Urinary bladder (tissue), 4 donors: ENCODE measurements around the gene CASP12. TPM values are rescaled to one million over a fixed set of nuclear protein-coding genes. Genes with fewer than 3 reads are reported as not detected.

Experiments
- DNase-seq: peaks from one replicate; pipeline ENCODE4 v3.0.0-alpha.2; 2015; ENCODE audit errors: extremely low spot score
- H3K27ac ChIP-seq: one replicate; pipeline ENCODE4 v1.5.1; 2013; ENCODE audit warnings: low read depth, mild to moderate bottlenecking, moderate library complexity
- H3K36me3 ChIP-seq: one replicate; pipeline ENCODE4 v1.6.1; 2013; ENCODE audit warnings: mild to moderate bottlenecking, moderate library complexity; ENCODE audit not compliant: insufficient read depth
- H3K4me1 ChIP-seq: one replicate; pipeline ENCODE4 v1.6.1; 2013; ENCODE audit warnings: mild to moderate bottlenecking, moderate library complexity; ENCODE audit not compliant: insufficient read depth
- H3K4me3 ChIP-seq: one replicate; pipeline ENCODE4 v1.5.1; 2013; ENCODE audit warnings: low read depth, low read length
- WGBS: extraction: QIAGEN DNeasy Blood & Tissue Kit; methylation state at CpG from one replicate; pipeline ENCODE4 v1.1.7; 2013; 5-methylcytosine and 5-hydroxymethylcytosine counted together
- polyA plus RNA-seq: library from polyadenylated mRNA; stranded (reverse); fragments of 200-250 nt; gene quantifications from one replicate; pipeline ENCODE4 v1.2.3, GENCODE V29; 2013
- total RNA-seq: library from RNA; depleted of rRNA; stranded (reverse); fragments of >200 nt; gene quantifications from one replicate; pipeline ENCODE4 v1.2.3, GENCODE V29; 2014
- donor health status: healthy with polysubstance abuse.
- donor health status: healthy.

The CASP12 gene
- total and polyA plus RNA-seq, 2 donors = 0.95 to 1.1 TPM

GRCh38 chr11:104908186-104908531, 9.9 kb upstream of the CASP12 start:
- no peak for DNase-seq
- WGBS = 92% methylated on average over 3 of the region's 3 CpGs

GRCh38 chr11:104907521-104908185, 9.4 kb upstream of the CASP12 start:
- no peak for DNase-seq
- H3K27ac ChIP-seq = no peak overlapping the region
- WGBS = 71% methylated on average over 7 of the region's 7 CpGs
- no peak overlapping the region for H3K4me3 ChIP-seq
- no peaks in the 10 kb centered on the region for H3K4me1 ChIP-seq
- no peaks in the 10 kb centered on the region for H3K36me3 ChIP-seq

More at GRCh38 chr11:104908186-104908531, 9.9 kb upstream of the CASP12 start:
- H3K4me3 ChIP-seq = no peak overlapping the region
- H3K36me3 ChIP-seq = no peaks in the 10 kb centered on the region
- no peak overlapping the region for H3K27ac ChIP-seq
- no peaks in the 10 kb centered on the region for H3K4me1 ChIP-seq

DNA sequence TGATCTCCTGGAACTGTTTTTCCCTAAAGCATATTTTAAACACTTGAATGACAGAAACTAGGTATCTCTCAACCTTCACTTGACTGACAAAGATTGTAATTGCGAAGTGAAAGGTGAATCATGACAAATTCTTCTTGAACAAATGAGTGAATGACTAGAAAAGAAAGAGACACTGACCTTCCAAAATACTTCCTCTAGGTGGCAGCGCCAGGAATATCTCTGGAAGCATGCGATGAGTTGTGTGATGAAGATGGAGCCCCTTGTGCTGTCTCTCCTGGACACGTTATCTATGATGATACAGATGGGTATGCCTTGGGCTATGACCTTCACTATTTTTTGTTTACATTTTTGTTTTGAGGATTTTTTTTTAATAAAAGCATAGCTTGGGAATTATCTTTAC, 7.0 kb upstream of the CASP12 start:
- Histone ChIP-seq H3K4me3 (no peak overlapping the region), H3K27ac (no peak overlapping the region), H3K4me1 (no peaks in the 10 kb centered on the region), H3K36me3 (no peaks in the 10 kb centered on the region)
- 89% methylated on average over 4 of the region's 4 CpGs for whole genome bisulfite sequencing
- DNase-seq = no peak

DNA sequence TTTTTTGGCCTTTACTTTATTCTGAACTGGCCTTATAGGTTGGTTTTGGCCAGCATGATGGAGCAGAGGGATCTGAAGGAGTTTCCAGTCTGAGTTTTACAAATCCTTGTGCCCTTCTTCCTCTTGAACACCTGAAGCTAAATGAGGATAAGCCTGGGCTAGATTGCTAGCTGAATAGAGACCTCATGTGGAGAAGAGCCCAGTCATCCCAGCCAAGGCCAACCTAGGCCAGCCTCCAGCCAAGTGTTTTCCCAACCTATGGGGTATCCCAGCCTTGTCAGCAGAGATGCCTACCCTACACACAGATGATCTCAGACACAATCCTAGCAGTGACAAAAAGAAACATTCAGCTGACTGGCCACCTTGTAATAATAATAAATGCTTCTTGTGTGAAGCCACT, 966 bp upstream of the CASP12 start:
- H3K4me1 ChIP-seq = no peaks in the 10 kb centered on the region
- H3K36me3 ChIP-seq = no peaks in the 10 kb centered on the region

DNA sequence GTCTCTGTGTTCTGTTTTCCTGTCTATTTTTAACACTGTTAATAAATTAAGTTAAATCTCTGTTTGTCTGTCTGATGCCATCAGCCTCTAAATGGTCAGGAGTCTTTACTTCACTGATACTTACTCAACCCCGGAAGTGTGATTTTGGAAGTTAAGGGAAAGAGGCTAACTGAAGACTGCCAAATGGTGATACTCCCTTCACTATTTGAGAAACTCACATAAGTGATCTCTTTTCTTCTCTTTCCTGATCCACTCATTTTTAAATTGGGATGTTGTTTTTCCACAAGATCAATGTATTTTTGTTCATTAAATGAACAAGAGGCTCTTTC, 389 bp upstream of the CASP12 start:
- H3K4me3 ChIP-seq = peak overlapping the region; percentile 47
- WGBS = 24% methylated on average over 1 of the region's 1 CpG
- H3K36me3 ChIP-seq = no peaks in the 10 kb centered on the region
- no peak for DNase-seq
- peak overlapping the region; percentile 56 for H3K27ac ChIP-seq
- H3K4me1 ChIP-seq = no peaks in the 10 kb centered on the region

More for the DNA sequence above, 966 bp upstream of the CASP12 start:
- Histone ChIP-seq H3K4me3 (no peak overlapping the region), H3K27ac (peak overlapping the region; percentile 27)
- no peak for DNase-seq

- peak; percentile 7 for DNase-seq
- no peaks in the 10 kb centered on the region for H3K36me3 ChIP-seq
- no peaks in the 10 kb centered on the region for H3K4me1 ChIP-seq
- H3K4me3 ChIP-seq = no peak overlapping the region
- WGBS = 8% methylated on average over 2 of the region's 2 CpGs
- H3K27ac ChIP-seq = no peak overlapping the region
These were observed 2.6 kb downstream of the CASP12 start for GRCh38 chr11:104895634-104896033.

DNA sequence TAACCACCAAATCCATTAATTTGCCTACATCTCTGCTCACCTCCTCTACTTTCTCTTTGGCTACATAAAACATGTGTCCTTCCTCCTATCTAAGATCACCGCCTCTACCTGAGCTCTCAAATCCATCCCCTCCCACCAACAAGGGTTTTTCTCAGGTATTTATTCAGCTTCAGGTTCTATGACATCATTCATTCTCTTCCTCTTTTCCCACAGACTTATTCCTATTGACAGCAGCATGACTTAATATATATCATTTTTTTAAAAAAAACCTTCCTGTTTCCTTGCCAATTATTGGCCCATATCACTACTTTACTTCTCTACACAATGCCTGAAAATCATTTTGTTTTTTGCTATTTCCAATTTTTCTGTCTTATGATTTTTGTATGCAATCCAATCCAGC, 4.4 kb downstream of the CASP12 start:
- no peak for DNase-seq
- H3K4me1 ChIP-seq = no peaks in the 10 kb centered on the region
- peaks cover under 1% of the 10 kb centered on the region for H3K36me3 ChIP-seq
- WGBS = 98% methylated on average over 1 of the region's 1 CpG
- H3K4me3 ChIP-seq = no peak overlapping the region
- no peak overlapping the region for H3K27ac ChIP-seq

DNA sequence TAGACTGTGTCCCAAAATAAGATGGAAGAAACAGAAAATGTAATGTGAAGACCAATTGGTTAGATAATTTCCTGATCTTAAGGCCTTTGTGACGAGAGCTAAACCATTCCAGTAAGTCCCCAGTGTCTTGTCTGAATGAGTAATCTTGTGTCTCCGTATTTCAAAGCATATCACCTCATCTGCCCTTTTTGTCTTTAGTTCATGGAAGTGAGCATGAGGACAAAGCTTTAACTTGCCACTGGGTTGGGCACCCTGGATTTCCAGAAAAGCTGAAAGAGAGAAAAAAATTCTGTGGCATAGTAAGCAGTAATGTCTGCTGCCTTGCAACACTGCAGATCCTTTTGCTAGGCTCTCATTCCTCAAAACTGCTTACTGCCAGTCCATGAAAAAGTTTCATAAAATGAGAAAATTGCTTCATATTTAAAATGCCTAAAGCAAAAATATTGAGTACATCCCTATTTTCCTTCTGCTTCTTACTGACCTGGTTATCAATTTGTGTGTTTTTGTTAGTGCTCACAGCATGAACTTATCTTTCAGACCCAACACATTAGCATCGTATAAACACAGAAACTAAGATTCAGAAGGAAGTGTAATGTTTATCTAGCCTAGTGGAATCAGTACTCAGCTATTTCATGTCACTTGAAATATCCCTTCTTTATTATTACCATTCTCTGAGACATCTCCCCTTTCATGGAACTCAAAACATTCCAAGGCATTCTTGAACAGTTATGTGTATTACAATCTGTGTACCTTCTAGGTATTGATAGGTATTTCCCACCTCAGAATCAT, 5.3 kb downstream of the CASP12 start:
- Histone ChIP-seq H3K36me3 (peaks cover 2% of the 10 kb centered on the region), H3K27ac (no peak overlapping the region), H3K4me1 (no peaks in the 10 kb centered on the region), H3K4me3 (no peak overlapping the region)
- DNase-seq = no peak
- WGBS = 50% methylated on average over 3 of the region's 3 CpGs

- Histone ChIP-seq H3K36me3 (peaks cover 2% of the 10 kb centered on the region), H3K27ac (no peak overlapping the region), H3K4me1 (no peaks in the 10 kb centered on the region), H3K4me3 (no peak overlapping the region)
- 88% methylated on average over 4 of the region's 4 CpGs for WGBS
- DNase-seq = no peak
These were observed 7.1 kb downstream of the CASP12 start for GRCh38 chr11:104891135-104891534.

- no peak for DNase-seq
- H3K36me3 ChIP-seq = no peaks in the 10 kb centered on the region
- no peak overlapping the region for H3K4me3 ChIP-seq
- 96% methylated on average over 2 of the region's 2 CpGs for WGBS
- no peak overlapping the region for H3K27ac ChIP-seq
- no peaks in the 10 kb centered on the region for H3K4me1 ChIP-seq
These were observed 14.9 kb downstream of the CASP12 start for GRCh38 chr11:104883342-104883741.

GRCh38 chr11:104881117-104881794, 17.0 kb downstream of the CASP12 start:
- Histone ChIP-seq H3K4me3 (no peak overlapping the region), H3K36me3 (no peaks in the 10 kb centered on the region), H3K4me1 (no peaks in the 10 kb centered on the region), H3K27ac (no peak overlapping the region)
- DNase-seq = no peak
- WGBS = 76% methylated on average over 3 of the region's 3 CpGs

DNA sequence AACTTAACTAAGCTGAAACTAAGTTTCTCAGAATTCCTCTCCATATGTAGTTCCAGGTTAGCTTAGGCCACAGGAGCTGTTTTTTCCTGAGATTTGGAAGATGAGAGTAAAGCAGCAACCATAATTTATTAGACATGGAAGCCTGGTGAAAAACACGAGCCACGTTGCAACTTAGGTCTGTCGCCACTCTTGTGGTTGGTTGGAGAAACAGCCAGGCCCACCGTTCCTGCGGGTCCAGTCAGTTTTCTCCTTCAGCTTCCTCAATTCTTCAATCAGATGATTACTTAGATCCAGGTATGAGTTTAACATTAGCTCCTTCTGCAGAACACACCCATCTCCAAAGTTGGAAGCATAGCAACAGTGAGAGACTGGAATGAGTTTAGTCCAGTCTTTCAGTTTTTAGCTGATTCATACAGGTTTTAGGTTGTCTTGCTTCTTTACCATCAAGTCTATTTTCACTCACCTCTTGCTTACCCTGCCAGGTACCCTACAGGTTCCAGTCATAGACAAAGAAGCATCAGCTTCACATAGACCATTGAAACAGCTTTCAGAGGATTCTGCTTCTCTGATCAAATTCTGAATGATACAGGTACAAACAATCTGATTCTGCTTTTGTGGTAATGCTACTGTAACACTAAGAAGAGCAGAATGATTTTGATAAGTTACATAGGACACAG, 18.6 kb downstream of the CASP12 start:
- Histone ChIP-seq H3K36me3 (no peaks in the 10 kb centered on the region), H3K27ac (no peak overlapping the region), H3K4me1 (no peaks in the 10 kb centered on the region), H3K4me3 (no peak overlapping the region)
- WGBS = 93% methylated on average over 5 of the region's 5 CpGs
- no peak for DNase-seq

- DNase-seq = no peak
- 70% methylated on average over 5 of the region's 5 CpGs for WGBS
These were observed 21.3 kb downstream of the CASP12 start for GRCh38 chr11:104876861-104877431.

More at GRCh38 chr11:104876861-104877431, 21.3 kb downstream of the CASP12 start:
- H3K4me1 ChIP-seq = no peaks in the 10 kb centered on the region
- H3K36me3 ChIP-seq = no peaks in the 10 kb centered on the region
- H3K4me3 ChIP-seq = no peak overlapping the region
- no peak overlapping the region for H3K27ac ChIP-seq
